GM18508 (cell line): ENCODE data around the gene HERPUD1.
A peak's percentile ranks its signal among the peaks of the same experiment; 100 is the strongest.
"Not testable (repeated sequence)": the region's sequence is repeated elsewhere in the genome, so short reads cannot be mapped to it uniquely, and the experiment has no call there.

Experiments
- ATAC-seq: cut with Tn5 transposase; IDR thresholded peaks from one replicate; pipeline ENCODE4 v1.9.1; 2021; ENCODE audit warnings: moderate number of reproducible peaks; ENCODE audit not compliant: insufficient read depth, unreplicated experiment

Gene HERPUD1, protein sequence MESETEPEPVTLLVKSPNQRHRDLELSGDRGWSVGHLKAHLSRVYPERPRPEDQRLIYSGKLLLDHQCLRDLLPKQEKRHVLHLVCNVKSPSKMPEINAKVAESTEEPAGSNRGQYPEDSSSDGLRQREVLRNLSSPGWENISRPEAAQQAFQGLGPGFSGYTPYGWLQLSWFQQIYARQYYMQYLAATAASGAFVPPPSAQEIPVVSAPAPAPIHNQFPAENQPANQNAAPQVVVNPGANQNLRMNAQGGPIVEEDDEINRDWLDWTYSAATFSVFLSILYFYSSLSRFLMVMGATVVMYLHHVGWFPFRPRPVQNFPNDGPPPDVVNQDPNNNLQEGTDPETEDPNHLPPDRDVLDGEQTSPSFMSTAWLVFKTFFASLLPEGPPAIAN

DNA sequence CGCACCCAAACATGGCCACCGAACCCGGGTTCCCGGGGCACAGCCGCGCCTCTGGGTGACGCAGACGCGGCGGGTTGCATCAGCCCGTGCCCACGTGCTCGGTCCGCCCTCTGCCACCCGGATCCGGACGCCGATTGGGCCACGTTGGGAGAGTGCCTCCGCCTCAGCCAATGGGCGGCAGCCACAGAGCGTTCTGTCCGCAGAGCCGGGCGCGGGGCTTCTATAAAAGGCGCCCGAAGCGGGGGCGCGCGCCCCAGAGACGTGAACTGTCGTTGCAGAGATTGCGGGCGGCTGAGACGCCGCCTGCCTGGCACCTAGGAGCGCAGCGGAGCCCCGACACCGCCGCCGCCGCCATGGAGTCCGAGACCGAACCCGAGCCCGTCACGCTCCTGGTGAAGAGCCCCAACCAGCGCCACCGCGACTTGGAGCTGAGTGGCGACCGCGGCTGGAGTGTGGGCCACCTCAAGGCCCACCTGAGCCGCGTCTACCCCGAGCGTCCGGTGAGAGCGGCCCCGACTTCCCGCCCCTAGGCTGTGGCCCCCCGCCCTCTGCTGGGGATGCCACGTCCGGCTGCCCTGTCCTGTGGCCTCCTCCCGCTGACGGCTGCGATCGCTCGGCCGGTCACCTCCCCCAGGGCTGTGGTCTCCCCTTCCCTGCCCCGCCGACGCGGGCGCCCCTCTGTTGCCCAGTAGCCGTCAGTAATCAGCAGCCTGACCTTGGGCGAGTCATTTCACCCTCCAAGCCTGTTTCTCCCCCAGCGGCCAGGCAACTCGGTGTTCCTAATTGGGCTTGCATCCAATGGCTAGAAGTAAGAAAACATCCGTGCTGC is at the start of gene HERPUD1:
Gene HERPUD1 (plus strand): TSS at position 251 of the 829 bp plus-strand sequence. CDS start 103 bp downstream, at position 354.
- ATAC-seq, result peak; percentile 58

DNA sequence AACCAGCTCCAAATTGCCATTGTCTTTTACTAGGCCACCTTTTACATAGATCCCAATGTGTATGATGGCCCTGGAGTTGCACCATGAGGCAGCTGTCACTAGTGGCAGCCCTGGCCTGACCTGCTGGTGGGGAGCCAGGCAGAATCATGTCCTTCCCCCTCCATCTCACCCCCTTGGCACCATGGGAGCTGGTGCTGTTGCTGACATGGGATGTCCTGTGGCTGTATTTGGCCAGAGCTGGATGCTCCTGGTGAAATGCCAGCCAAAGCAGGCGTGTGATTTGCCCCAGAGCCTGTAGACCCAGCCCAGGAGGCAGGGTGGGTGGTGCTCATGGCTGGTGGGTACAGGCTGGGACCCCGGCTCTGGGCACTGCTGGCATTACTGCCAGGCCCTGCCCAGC is 48.4 kb upstream of the HERPUD1 start:
- ATAC-seq, result no peak

DNA sequence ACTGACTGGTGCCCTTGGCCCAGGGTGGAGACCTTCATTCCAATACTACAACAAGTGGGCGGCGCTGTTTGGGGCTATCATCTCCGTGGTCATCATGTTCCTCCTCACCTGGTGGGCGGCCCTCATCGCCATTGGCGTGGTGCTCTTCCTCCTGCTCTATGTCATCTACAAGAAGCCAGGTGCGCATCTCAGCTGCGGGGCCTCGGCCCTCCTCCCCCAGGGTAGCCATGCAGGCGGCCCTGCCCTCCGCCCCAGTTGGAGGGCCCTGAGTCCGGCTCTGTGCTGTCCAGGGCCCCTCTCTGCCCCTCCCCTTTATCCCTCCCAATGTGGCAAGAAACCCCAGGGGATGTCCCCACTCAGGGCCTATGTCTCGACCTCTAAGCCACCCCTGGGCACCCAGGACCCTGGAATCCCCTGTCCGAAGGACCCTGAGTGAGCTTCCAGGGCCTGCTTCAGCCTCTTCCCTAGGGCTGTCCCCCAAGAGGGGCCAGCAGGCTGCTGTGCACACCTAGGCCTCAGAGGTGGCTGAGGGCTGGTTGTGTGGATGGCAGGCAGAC is 47.8 kb upstream of the HERPUD1 start:
- no peak for ATAC-seq

DNA sequence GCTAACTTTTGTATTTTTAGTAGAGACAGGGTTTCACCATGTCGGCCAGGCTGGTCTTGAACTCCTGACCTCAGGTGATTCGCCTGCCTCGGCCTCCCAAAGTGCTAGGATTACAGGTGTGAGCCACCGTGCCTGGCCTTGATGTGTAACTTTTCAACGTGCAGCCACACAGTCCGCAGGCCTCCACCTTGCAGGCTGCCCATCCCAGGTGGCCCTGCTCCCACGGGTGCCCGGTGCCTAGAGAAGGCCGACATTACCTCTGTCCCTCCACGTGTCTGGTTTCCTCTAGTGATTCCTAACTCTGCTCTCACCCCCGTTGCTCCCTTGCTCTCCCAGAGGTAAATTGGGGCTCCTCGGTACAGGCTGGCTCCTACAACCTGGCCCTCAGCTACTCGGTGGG is 47.0 kb upstream of the HERPUD1 start:
- ATAC-seq, result not testable (repeated sequence)

DNA sequence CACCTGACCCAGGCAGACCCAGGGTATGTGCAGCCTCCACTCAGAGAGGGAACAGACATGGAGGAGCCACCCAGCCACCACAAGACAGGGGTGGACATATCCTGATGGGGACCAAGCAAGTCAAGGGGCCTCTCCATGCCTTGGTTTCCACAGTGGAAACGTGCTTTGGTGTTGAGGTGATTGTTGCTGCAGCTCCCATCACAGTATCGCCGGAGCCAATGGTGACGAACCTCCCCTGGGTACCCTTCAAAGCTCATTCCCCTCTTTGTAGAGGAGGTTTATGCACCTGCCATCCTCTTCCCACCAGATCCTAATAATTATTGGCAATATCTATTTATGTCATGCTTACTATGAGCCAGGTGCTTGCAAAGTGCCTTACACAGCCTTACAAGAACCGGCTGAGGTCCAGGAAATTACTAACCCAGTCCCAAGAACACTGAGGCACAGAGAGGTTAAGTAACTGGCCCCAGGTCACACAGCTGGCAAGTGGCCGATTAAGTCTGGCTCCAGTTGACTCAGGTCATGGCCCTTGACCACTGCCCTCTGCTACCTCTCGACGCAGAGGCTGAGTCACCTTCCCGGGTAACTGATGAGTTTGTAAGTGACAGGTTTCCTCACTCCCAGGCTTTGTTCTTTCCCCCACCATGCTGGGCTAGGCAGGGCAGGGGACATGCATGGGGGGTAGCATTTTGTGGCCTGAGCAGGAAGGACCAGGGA is 46.3 kb upstream of the HERPUD1 start:
- no peak for ATAC-seq

DNA sequence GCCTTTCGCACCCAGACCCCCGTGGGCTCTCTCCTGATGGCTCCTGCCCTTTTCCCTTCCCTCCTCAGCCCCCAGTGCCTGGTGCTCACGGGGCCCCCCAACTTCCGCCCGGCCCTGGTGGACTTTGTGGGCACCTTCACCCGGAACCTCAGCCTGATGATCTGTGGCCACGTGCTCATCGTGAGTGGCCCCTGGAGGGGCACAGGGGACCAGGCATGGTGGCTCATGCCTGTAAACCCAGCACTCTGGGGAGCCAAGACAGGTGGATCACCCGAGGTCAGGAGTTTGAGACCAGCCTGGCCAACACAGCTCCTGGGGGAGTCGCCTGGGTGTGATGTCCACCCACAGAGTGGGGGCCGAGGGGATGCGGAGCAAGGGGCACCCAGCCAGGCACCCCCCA is 45.6 kb upstream of the HERPUD1 start:
- no peak for ATAC-seq

DNA sequence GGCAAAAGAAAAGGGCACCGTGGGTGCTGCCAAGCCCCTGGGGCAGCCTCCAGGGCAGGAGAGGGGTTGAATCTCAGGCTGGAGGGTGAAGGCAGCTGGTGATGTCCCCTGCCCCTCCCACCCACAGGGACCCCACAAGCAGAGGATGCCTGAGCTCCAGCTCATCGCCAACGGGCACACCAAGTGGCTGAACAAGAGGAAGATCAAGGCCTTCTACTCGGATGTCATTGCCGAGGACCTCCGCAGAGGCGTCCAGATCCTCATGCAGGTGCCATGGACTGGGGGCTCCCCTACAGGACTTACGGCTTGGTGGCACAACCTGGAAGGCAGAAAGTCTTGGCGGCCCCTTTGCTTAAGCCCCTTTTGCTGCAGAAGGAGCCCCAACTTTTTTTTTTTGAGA is 45.1 kb upstream of the HERPUD1 start:
- ATAC-seq, result no peak

DNA sequence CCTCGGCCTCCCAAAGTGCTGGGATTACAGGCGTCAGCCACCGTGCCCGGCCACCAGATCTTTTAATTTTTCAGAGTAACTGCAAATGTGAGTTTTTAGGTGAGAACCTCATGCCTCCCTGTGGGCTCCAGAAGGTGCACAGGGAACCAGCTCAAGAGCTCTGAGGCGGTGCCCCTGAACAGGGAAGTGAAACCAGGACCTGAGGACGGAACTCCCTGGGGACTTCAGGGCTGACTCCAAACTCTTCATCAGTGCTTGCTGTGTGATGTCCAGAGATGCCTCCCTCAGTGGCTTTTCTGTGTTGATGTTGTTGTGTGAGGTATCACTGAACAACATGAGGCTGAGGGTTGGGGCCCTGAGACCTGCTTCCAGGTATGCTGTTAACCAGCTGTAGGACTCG is 43.1 kb upstream of the HERPUD1 start:
- ATAC-seq, result peak; percentile 63

DNA sequence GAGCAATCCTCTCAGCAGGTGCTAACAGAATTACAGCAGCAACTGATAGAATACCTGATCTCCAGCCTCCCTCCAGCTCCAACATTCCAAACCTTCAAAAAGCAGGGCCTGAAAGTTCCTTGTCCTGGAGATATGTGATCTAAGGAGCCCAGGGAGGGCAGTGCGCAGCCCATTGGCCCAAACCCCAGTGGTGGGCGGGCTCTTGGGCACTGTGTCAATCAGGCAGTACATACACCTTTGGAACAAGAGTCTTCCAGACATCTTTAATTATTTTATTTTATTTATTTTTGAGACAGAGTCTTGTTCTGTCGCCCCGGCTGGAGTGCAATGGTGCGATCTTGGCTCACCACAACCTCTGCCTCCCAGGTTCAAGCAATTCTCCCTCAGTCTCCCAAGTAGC is 42.7 kb upstream of the HERPUD1 start:
- ATAC-seq, result no peak

DNA sequence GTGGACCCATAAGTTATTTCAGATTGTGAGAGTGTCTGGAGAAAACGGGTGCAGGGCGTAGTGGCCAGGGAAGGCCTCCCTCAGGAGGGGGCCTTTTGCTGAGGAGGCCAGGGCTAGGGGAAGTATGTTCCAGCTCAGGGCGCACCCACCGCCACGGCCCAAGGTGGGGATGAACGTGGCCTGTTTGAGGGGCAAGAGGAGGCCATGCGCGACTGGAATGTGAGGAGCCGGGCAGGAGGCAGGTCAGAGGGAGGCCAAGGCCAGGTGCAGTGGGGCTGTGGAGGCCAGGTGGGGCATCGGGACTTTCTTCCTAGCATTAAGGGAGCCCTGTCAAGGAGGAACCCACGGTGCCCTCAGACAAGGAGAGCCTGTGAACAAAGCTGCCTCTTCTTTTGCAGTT is 40.3 kb upstream of the HERPUD1 start:
- no peak for ATAC-seq

DNA sequence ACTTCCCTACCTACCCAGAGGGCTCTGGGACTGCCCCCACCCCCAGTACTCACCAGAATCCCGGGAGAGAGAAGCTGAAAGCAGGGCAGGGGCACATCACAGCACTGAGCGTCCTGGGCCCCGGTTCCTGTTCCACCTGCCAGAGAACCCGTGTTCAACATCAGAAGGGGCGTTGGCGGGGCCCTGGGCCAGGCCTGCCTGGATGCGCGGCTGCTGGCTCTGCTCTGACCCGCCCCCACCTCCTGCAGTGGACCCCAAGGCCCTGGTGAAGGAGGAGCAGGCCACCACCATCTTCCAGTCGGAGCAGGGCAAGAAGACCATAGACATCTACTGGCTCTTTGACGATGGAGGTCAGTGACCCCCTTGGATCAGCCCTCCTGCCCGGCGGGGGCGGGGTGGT is 39.2 kb upstream of the HERPUD1 start:
- no peak for ATAC-seq

DNA sequence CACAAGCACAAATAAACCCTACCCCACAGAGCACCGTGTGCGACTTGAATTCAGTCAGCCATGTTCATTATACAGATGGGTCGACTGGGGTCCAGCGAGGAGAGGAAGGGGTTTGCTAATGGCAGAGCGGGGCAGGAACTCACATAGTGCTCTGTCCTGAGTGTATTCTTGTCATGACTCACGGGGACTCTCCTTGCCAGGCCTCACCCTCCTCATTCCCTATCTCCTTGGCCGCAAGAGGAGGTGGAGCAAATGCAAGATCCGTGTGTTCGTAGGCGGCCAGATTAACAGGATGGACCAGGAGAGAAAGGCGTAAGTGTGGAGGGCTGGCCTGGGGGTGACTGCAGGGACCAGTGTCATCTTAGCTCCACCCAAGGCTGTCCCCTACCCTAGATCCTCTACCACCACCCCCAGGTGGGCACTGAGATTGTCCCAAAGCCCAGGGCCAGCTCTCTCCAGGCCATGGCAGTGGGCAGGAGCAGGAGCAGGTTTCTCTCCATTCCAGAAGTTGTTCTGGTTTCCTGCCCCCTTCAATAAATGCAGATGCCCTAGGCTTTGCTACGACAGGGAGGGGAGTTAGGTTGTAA is 37.5 kb upstream of the HERPUD1 start:
- ATAC-seq, result no peak

DNA sequence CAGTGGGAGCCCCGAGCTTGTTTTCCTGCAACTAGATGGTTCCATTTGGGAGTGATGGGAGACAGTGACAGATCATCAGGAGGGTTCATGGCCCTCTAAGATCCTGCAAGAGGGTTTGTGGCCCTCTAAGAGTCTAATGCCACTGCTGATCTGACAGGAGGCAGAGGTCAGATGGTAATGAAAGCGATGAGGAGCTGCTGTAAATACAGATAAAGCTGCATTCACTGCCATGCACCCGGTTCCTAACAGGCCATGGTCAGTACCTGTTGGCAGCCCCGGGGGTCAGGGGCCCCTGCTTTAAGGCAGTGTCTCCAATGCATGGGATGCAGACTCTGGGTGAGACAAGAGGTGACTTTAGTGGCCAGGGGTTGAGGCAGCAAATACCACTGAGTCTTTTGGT is 36.1 kb upstream of the HERPUD1 start:
- no peak for ATAC-seq

DNA sequence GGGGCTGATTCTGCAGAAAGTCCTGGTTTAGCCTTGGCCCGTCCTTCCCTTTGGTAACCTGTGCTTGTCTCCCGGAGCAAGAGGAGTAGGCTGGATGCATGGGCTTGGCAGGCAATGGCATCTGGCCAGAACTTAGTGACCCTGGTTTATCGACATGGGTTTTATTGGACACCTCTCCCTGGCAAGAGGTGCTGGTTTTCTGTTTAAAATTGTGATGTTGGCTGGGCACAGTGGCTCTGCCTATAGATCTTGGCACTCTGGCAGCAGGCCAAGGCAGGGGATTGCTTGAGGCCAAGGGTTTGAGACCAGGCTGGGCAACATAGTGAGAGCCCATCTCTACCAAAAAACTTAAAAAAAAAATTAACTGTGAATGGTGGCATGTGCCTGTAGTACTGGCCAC is 35.7 kb upstream of the HERPUD1 start:
- no peak for ATAC-seq

DNA sequence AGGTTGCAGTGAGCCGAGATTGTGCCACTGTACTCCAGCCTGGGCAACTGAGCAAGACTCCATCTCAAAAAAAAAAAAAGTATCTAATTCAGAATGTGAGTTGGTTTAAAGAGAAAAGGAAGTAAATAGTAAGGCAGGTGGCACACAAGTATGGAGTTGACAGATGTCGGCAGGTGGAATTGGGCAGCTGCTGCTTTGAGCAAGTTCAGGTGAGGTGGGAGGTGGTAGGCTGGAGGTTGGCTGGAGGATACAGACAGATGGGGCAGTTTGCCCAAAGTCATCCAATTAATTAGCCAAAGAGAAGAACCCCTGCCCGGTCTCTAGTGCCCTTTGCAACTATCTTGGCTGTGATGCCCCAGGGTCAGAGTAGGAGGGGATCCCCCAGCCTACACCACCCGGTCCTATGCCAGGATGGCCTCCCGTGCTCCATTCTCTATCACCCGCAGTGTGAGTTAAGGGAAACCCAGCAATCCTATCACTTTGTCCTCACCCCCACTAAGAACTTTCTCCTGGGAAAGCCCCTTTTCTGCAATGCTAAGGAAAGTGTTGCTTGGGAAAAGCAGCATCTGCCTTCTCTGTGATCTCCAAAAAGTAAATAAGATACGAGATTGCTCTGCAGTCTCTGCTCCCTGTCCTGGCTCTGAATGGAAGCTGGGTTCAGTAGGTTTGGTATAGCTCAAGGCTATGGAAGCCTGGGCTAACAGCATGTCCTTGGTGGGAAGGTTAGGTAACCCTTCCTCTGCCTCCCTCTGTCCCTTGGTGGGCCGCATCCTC is 34.7 kb upstream of the HERPUD1 start:
- no peak for ATAC-seq

DNA sequence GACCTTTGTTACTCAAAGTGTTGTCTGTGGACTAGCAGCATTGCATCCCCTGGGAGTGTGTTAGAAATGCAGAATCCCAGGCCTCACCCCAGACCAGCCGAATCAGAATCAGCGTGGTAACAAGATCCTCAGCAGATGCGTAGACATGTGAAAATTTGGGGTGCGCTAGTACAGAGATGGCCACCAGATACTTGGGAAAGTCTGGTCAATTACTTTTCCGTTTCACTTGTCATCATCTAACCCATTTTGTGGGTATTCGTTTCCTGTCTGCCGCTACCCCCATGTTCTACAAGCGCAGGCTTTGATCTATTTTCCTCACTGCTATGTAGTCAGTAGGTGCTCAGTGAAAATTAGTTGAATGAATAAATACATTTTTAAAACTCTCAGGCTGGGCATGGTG is 33.1 kb upstream of the HERPUD1 start:
- no peak for ATAC-seq

DNA sequence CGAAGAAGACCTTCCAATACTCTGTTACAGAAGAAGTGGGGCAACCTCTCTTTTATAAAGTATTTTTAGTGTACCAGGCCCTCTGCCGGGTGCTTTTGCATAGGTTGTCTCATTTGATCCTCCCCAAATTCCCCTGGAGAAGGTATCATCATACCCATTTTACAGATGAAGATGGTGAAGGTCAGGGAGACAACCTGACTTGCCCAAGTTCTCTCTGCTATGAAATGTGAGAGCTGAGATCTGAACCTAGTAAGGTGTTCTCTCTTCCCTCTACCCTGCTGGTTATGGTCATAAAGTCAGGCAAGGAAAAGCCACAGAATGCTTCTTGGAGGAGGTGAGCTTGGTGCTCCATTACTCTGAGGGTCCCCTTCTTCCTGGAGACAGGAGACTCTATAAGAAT is 28.1 kb upstream of the HERPUD1 start:
- no peak for ATAC-seq

DNA sequence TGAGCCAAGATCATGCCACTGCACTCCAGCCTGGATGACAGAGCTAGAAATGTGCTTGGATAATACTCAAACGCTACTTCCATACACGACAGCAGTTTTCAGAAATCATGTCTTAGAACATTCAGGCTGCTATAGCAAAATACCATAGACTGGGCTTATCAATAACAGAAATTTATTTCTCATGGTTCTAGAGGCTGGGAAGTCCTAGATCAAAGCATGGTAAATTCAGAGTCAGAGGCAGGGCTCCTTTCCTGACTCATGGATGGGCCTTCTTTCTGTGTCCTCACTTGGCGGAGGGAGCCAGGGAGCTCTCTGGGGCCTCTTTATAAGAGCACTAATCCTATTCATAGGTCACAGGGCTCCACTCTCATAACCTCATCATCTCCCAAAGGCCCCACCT is 24.5 kb upstream of the HERPUD1 start:
- ATAC-seq, result no peak

DNA sequence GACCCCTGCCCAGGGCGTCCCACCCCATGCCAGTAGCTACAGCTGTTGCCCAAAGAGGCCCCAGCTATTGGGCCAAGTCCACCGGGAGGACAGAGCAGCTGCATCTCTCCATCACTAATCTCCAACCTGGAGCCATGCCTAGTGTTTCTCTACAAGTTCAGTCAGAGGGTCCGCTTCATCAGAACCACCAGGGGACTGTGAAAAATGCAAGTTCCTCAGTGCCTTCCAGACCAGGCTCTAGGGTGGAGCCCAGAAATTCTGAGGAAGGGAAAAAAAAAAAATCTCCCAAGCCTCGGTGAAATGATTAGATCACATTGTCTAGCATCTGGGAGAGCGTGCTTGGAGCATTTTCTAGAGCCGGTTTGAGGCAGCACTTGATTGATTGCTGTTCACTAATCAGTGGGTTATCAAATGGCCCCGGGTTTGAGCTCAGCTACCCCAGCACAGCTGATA is 22.4 kb upstream of the HERPUD1 start:
- ATAC-seq, result no peak
